ENCODE measurements around the gene RPH3AL.

Gene RPH3AL

GRCh38 chr17:325270-326009 is 27.2 kb downstream of the RPH3AL start:
- Histone ChIP-seq H3K27me3 (ENCODE audit: insufficient read depth, low read length) (no peaks in the 10 kb centered on the region), H4K12ac (ENCODE audit: low read depth, low read length) (no peak overlapping the region), H4K91ac (ENCODE audit: low read depth, low read length) (no peak overlapping the region), H3K4me2 (ENCODE audit: low read length) (no peak overlapping the region), H3K9ac (ENCODE audit: low read length) (no peak overlapping the region), H2AFZ (ENCODE audit: insufficient read depth, low read length, poor library complexity) (no peak overlapping the region), H3K23ac (ENCODE audit: low read length) (no peak overlapping the region), H4K8ac (ENCODE audit: low read depth, low read length) (no peak overlapping the region), H3K9me3 (ENCODE audit: insufficient read depth, low read depth, low read length) (peaks cover 6% of the 10 kb centered on the region), H3K4ac (ENCODE audit: low read depth, low read length) (no peak overlapping the region), H3K27ac (ENCODE audit: low read depth, low read length) (no peak overlapping the region), H3K79me1 (ENCODE audit: low read length) (no peaks in the 10 kb centered on the region), H2AK5ac (ENCODE audit: low read length) (no peak overlapping the region), H3K79me2 (ENCODE audit: control insufficient read depth, insufficient read depth, low read length, poor library complexity) (no peaks in the 10 kb centered on the region), H2BK5ac (ENCODE audit: low read depth, low read length, poor library complexity) (no peak overlapping the region), H3K14ac (ENCODE audit: low read length) (no peak overlapping the region), H3K18ac (ENCODE audit: low read length) (no peak overlapping the region), H3K36me3 (ENCODE audit: control insufficient read depth in 1 of 2, insufficient read depth in 2 of 2, low read length in 2 of 2) (peaks cover 0 to 2% of the 10 kb centered on the region in 2 experiments), H2BK12ac (ENCODE audit: low read length) (no peak overlapping the region), H2BK120ac (ENCODE audit: insufficient read depth, low read length, poor library complexity) (no peak overlapping the region), H3K4me1 (ENCODE audit: control insufficient read depth in 1 of 2, insufficient read depth in 2 of 2, low read length in 2 of 2) (no peaks in the 10 kb centered on the region), H3K4me3 (ENCODE audit: low read depth, low read length) (no peak overlapping the region)
- no CpG with 5 or more reads among the region's 13 CpGs for WGBS (ENCODE audit: extremely low coverage, insufficient coverage, insufficient read length)
- DNase-seq = no peak

- no peak overlapping the region for H2BK5ac ChIP-seq (ENCODE audit: low read depth, low read length, poor library complexity)
- H2AK5ac ChIP-seq (ENCODE audit: low read length) = no peak overlapping the region
- no peaks in the 10 kb centered on the region for H3K79me1 ChIP-seq (ENCODE audit: low read length)
- DNase-seq = no peak
- no peaks in the 10 kb centered on the region for H3K4me1 ChIP-seq (ENCODE audit: control insufficient read depth in 1 of 2, insufficient read depth in 2 of 2, low read length in 2 of 2)
- no peak overlapping the region for H3K4me2 ChIP-seq (ENCODE audit: low read length)
- no peak overlapping the region for H3K9ac ChIP-seq (ENCODE audit: low read length)
- H3K4ac ChIP-seq (ENCODE audit: low read depth, low read length) = no peak overlapping the region
- no peak overlapping the region for H4K12ac ChIP-seq (ENCODE audit: low read depth, low read length)
- no peak overlapping the region for H4K91ac ChIP-seq (ENCODE audit: low read depth, low read length)
- H3K23ac ChIP-seq (ENCODE audit: low read length) = no peak overlapping the region
- H3K14ac ChIP-seq (ENCODE audit: low read length) = no peak overlapping the region
- no CpG with 5 or more reads among the region's 39 CpGs for WGBS (ENCODE audit: extremely low coverage, insufficient coverage, insufficient read length)
- H3K79me2 ChIP-seq (ENCODE audit: control insufficient read depth, insufficient read depth, low read length, poor library complexity) = no peaks in the 10 kb centered on the region
- peaks cover 0 to 2% of the 10 kb centered on the region in 2 experiments for H3K36me3 ChIP-seq (ENCODE audit: control insufficient read depth in 1 of 2, insufficient read depth in 2 of 2, low read length in 2 of 2)
- no peak overlapping the region for H2BK12ac ChIP-seq (ENCODE audit: low read length)
- H4K8ac ChIP-seq (ENCODE audit: low read depth, low read length) = no peak overlapping the region
- no peak overlapping the region for H3K4me3 ChIP-seq (ENCODE audit: low read depth, low read length)
- no peak overlapping the region for H3K18ac ChIP-seq (ENCODE audit: low read length)
- H2AFZ ChIP-seq (ENCODE audit: insufficient read depth, low read length, poor library complexity) = no peak overlapping the region
- no peaks in the 10 kb centered on the region for H3K27me3 ChIP-seq (ENCODE audit: insufficient read depth, low read length)
- no peak overlapping the region for H3K27ac ChIP-seq (ENCODE audit: low read depth, low read length)
- H3K9me3 ChIP-seq (ENCODE audit: insufficient read depth, low read depth, low read length) = peaks cover 10% of the 10 kb centered on the region
- H2BK120ac ChIP-seq (ENCODE audit: insufficient read depth, low read length, poor library complexity) = no peak overlapping the region
Measured at GRCh38 chr17:323721-324571, 28.7 kb downstream of the RPH3AL start.

GRCh38 chr17:323181-323580 is 29.4 kb downstream of the RPH3AL start:
- Histone ChIP-seq H2BK12ac (ENCODE audit: low read length) (no peak overlapping the region), H3K18ac (ENCODE audit: low read length) (no peak overlapping the region), H3K4me2 (ENCODE audit: low read length) (no peak overlapping the region), H3K79me1 (ENCODE audit: low read length) (no peaks in the 10 kb centered on the region), H3K9me3 (ENCODE audit: insufficient read depth, low read depth, low read length) (peaks cover 10% of the 10 kb centered on the region), H3K14ac (ENCODE audit: low read length) (no peak overlapping the region), H3K36me3 (ENCODE audit: control insufficient read depth in 1 of 2, insufficient read depth in 2 of 2, low read length in 2 of 2) (peaks cover 0 to 2% of the 10 kb centered on the region in 2 experiments), H3K23ac (ENCODE audit: low read length) (no peak overlapping the region), H2AFZ (ENCODE audit: insufficient read depth, low read length, poor library complexity) (no peak overlapping the region), H4K12ac (ENCODE audit: low read depth, low read length) (no peak overlapping the region), H2BK5ac (ENCODE audit: low read depth, low read length, poor library complexity) (no peak overlapping the region), H3K4ac (ENCODE audit: low read depth, low read length) (no peak overlapping the region), H3K27me3 (ENCODE audit: insufficient read depth, low read length) (no peaks in the 10 kb centered on the region), H2BK120ac (ENCODE audit: insufficient read depth, low read length, poor library complexity) (no peak overlapping the region), H4K91ac (ENCODE audit: low read depth, low read length) (no peak overlapping the region), H3K27ac (ENCODE audit: low read depth, low read length) (no peak overlapping the region), H3K79me2 (ENCODE audit: control insufficient read depth, insufficient read depth, low read length, poor library complexity) (no peaks in the 10 kb centered on the region), H2AK5ac (ENCODE audit: low read length) (no peak overlapping the region), H4K8ac (ENCODE audit: low read depth, low read length) (no peak overlapping the region), H3K4me3 (ENCODE audit: low read depth, low read length) (no peak overlapping the region), H3K9ac (ENCODE audit: low read length) (no peak overlapping the region), H3K4me1 (ENCODE audit: control insufficient read depth in 1 of 2, insufficient read depth in 2 of 2, low read length in 2 of 2) (no peaks in the 10 kb centered on the region)
- no peak for DNase-seq
- no CpG with 5 or more reads among the region's 8 CpGs for WGBS (ENCODE audit: extremely low coverage, insufficient coverage, insufficient read length)

GRCh38 chr17:322006-322780 is 30.4 kb downstream of the RPH3AL start:
- no peak overlapping the region for H2BK5ac ChIP-seq (ENCODE audit: low read depth, low read length, poor library complexity)
- no peak overlapping the region for H3K23ac ChIP-seq (ENCODE audit: low read length)
- H3K27ac ChIP-seq (ENCODE audit: low read depth, low read length) = no peak overlapping the region
- no peak overlapping the region for H2AK5ac ChIP-seq (ENCODE audit: low read length)
- no peak overlapping the region for H4K91ac ChIP-seq (ENCODE audit: low read depth, low read length)
- H3K79me1 ChIP-seq (ENCODE audit: low read length) = no peaks in the 10 kb centered on the region
- H3K9ac ChIP-seq (ENCODE audit: low read length) = no peak overlapping the region
- no peak overlapping the region for H2AFZ ChIP-seq (ENCODE audit: insufficient read depth, low read length, poor library complexity)
- H3K4me2 ChIP-seq (ENCODE audit: low read length) = no peak overlapping the region
- no peak for DNase-seq
- no peak overlapping the region for H2BK12ac ChIP-seq (ENCODE audit: low read length)
- H3K4ac ChIP-seq (ENCODE audit: low read depth, low read length) = no peak overlapping the region
- no peak overlapping the region for H3K18ac ChIP-seq (ENCODE audit: low read length)
- no peaks in the 10 kb centered on the region for H3K4me1 ChIP-seq (ENCODE audit: control insufficient read depth in 1 of 2, insufficient read depth in 2 of 2, low read length in 2 of 2)
- peaks cover 11% of the 10 kb centered on the region for H3K9me3 ChIP-seq (ENCODE audit: insufficient read depth, low read depth, low read length)
- H4K8ac ChIP-seq (ENCODE audit: low read depth, low read length) = no peak overlapping the region
- H3K79me2 ChIP-seq (ENCODE audit: control insufficient read depth, insufficient read depth, low read length, poor library complexity) = no peaks in the 10 kb centered on the region
- H3K4me3 ChIP-seq (ENCODE audit: low read depth, low read length) = no peak overlapping the region
- H3K14ac ChIP-seq (ENCODE audit: low read length) = no peak overlapping the region
- H3K27me3 ChIP-seq (ENCODE audit: insufficient read depth, low read length) = no peaks in the 10 kb centered on the region
- H3K36me3 ChIP-seq (ENCODE audit: control insufficient read depth in 1 of 2, insufficient read depth in 2 of 2, low read length in 2 of 2) = peaks cover 0 to 2% of the 10 kb centered on the region in 2 experiments
- no peak overlapping the region for H2BK120ac ChIP-seq (ENCODE audit: insufficient read depth, low read length, poor library complexity)
- no CpG with 5 or more reads among the region's 27 CpGs for WGBS (ENCODE audit: extremely low coverage, insufficient coverage, insufficient read length)
- H4K12ac ChIP-seq (ENCODE audit: low read depth, low read length) = no peak overlapping the region

Measured in trophoblast cell (in vitro differentiated cells and primary cell).